ENCODE data around the gene GRK6.

Gene GRK6

DNA sequence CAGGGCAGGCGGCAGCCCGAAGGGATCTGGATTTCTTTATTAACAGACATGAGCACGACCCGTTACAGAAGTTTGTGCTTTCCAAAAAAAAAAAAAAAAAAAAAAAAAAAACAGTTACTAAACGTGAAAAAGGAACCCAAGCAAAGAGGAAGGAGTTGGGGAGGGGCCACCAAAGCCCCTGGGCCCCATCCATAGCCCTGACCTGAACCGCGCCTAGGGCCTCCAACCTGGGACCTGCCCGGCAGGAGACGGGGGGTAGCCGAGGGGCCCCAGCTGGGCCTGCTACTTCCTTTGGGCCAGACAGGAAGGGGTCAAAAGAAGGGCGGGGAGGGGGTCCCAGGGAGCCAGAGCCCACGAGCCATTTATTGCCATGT is 30.1 kb downstream of the GRK6 start:
- TF ChIP-seq RAD21 (IDR thresholded peaks at IDR 0.05; ENCODE audit: low read depth) (no peak), TCF12 (IDR thresholded peaks at IDR 0.05; ENCODE audit: low read depth) (no peak), TAF1 (IDR thresholded peaks at IDR 0.05; ENCODE audit: low read depth) (no peak), YY1 (IDR thresholded peaks at IDR 0.05; ENCODE audit: low read depth) (no peak), EGR1 (IDR thresholded peaks at IDR 0.05) (no peak), CEBPB (IDR thresholded peaks at IDR 0.05) (no peak), ZBTB7A (IDR thresholded peaks at IDR 0.05; ENCODE audit: low read depth) (no peak), CREB1 (IDR thresholded peaks at IDR 0.05; ENCODE audit: low read depth) (no peak), FOXM1 (IDR thresholded peaks at IDR 0.05; ENCODE audit: borderline replicate concordance, low read depth) (no peak), EP300 (IDR thresholded peaks at IDR 0.05; ENCODE audit: borderline replicate concordance) (no peak), TEAD4 (IDR thresholded peaks at IDR 0.05) (no peak), NFIC (IDR thresholded peaks at IDR 0.05) (no peak)
- TF ChIP-seq, protein P1, sequence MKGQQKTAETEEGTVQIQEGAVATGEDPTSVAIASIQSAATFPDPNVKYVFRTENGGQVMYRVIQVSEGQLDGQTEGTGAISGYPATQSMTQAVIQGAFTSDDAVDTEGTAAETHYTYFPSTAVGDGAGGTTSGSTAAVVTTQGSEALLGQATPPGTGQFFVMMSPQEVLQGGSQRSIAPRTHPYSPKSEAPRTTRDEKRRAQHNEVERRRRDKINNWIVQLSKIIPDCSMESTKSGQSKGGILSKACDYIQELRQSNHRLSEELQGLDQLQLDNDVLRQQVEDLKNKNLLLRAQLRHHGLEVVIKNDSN (IDR thresholded peaks at IDR 0.05) = no peak
- TF ChIP-seq, protein P2, sequence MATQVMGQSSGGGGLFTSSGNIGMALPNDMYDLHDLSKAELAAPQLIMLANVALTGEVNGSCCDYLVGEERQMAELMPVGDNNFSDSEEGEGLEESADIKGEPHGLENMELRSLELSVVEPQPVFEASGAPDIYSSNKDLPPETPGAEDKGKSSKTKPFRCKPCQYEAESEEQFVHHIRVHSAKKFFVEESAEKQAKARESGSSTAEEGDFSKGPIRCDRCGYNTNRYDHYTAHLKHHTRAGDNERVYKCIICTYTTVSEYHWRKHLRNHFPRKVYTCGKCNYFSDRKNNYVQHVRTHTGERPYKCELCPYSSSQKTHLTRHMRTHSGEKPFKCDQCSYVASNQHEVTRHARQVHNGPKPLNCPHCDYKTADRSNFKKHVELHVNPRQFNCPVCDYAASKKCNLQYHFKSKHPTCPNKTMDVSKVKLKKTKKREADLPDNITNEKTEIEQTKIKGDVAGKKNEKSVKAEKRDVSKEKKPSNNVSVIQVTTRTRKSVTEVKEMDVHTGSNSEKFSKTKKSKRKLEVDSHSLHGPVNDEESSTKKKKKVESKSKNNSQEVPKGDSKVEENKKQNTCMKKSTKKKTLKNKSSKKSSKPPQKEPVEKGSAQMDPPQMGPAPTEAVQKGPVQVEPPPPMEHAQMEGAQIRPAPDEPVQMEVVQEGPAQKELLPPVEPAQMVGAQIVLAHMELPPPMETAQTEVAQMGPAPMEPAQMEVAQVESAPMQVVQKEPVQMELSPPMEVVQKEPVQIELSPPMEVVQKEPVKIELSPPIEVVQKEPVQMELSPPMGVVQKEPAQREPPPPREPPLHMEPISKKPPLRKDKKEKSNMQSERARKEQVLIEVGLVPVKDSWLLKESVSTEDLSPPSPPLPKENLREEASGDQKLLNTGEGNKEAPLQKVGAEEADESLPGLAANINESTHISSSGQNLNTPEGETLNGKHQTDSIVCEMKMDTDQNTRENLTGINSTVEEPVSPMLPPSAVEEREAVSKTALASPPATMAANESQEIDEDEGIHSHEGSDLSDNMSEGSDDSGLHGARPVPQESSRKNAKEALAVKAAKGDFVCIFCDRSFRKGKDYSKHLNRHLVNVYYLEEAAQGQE (IDR thresholded peaks at IDR 0.05; ENCODE audit: low read depth) = no peak
- TF ChIP-seq, protein P3, sequence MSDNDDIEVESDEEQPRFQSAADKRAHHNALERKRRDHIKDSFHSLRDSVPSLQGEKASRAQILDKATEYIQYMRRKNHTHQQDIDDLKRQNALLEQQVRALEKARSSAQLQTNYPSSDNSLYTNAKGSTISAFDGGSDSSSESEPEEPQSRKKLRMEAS (IDR thresholded peaks at IDR 0.05) = no peak

DNA sequence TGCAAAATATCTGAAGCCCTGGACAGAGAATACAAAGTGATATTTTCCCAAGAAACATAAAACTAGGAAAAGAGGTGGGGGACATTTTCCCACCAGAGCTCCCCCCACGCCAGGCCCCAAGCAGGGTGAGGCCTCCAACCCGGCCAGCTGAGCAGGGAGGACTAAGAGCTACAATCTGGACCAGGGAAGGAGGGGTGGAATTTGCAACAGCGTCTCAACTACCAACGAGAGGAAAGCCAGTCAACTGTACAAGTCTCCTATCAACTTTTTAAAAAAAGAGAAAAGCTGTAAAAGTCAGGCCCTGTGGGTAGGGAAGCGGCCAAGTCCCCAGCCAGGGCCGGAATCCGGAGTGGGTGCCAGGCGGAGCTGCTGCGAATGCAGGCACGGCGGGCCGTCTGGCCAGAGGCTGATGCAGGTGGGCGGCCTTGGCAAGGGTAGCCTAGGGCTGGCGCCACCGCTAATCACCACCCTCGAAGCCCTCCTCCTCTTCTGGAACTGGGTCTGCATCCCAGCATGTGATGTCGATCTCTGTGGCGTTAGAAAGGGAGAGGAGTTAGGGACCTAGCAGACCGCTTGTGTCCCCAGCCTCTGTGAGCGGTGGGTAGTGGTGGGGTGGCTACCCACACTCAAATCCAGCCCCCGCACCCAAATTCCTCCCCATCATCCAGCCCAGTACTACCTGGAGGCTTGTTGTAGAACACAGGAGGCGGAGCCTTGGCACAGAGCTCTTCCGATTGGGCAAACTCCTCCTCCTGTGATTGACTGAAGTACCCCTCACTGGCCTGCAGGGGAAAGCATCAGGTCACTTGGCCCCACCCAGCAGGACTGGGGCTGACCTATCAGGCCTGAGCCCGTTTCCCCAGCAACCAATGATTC is 30.7 kb downstream of the GRK6 start:
- TF ChIP-seq FOXM1 (IDR thresholded peaks at IDR 0.05; ENCODE audit: borderline replicate concordance, low read depth) = no peak
- 0 out of 2 replicates have a peak, but pooled peaks have one; percentile 31 for TF ChIP-seq NFIC (IDR thresholded peaks at IDR 0.05)
- peak; percentile 21; the same call in 1 of the 2 replicates for TF ChIP-seq CEBPB (IDR thresholded peaks at IDR 0.05)

DNA sequence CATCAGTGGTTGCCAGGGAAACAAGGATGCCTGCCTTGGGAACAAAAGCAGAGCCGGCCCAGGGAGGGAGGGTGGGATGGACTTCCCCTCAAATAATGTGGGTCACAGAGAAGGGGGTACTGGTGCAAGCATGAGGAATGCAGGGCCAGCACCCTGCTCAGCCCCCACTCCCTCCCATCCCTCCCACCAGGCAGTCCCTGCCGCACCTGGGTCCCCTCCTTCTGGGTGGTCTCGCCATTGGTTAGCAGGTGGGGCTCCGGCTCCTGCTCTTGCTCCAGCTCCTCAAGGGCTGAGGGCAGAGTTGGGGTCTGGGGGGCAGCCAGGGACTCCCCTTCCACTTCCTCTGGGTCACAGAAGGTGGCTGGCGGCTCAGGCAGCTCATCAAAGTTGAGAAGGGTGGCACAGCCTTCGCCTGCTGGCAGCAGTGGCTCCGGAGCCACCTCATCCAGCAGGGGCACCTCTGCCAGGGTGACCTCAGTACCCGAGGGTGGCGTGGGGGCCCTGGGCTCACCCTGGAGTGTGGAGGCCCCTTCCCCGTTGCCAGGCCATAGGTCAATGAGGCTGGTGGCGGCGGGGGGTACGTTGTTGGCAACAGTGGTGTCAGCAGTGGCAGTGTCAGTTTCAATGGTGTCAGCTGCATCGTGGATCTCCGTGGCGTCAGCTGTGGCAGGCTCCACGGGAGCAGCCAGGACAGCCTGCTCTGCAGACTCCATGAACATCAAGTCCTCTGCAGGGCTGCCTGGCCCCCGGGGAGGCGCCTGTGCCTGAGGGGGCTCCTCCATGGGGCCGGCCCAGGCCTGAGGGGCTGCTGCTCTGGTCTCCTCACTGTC is 31.6 kb downstream of the GRK6 start:
- TF ChIP-seq RAD21 (IDR thresholded peaks at IDR 0.05; ENCODE audit: low read depth) (no peak), CEBPB (IDR thresholded peaks at IDR 0.05) (no peak), TAF1 (IDR thresholded peaks at IDR 0.05; ENCODE audit: low read depth) (no peak), EGR1 (IDR thresholded peaks at IDR 0.05) (no peak), YY1 (IDR thresholded peaks at IDR 0.05; ENCODE audit: low read depth) (no peak)
- TF ChIP-seq, protein P2 (IDR thresholded peaks at IDR 0.05; ENCODE audit: low read depth) = no peak
- TF ChIP-seq, protein P3 (IDR thresholded peaks at IDR 0.05) = no peak

DNA sequence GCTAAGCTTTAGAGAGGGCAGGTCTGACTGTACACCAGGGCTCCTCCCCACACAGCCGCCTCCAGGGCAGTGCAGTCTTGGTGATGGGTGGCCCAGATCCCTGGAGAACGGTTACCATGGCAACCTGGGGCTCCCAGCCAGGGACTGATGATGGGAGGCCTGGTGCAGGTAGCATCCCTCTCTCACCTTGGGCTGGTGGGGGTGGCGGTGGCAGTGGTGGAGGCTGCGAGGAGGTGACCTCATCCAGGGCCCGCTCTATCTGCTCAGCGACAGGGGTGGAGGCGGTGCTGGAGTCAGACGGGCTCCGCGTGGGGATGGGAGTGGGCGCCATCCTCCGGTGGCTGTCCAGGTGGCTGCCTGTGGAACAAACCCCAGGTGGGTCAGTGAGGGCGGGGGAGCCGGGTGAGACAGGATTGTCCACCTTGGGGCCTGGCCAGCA is 32.5 kb downstream of the GRK6 start:
- TF ChIP-seq FOXM1 (IDR thresholded peaks at IDR 0.05; ENCODE audit: borderline replicate concordance, low read depth) = no peak
- no peak for TF ChIP-seq TEAD4 (IDR thresholded peaks at IDR 0.05)
- no peak for TF ChIP-seq CEBPB (IDR thresholded peaks at IDR 0.05)
- TF ChIP-seq CREB1 (IDR thresholded peaks at IDR 0.05; ENCODE audit: low read depth) = no peak
- no peak for TF ChIP-seq EP300 (IDR thresholded peaks at IDR 0.05; ENCODE audit: borderline replicate concordance)
- TF ChIP-seq, protein P1 (IDR thresholded peaks at IDR 0.05) = no peak
- no peak for TF ChIP-seq NFIC (IDR thresholded peaks at IDR 0.05)
- no peak for TF ChIP-seq RAD21 (IDR thresholded peaks at IDR 0.05; ENCODE audit: low read depth)
- no peak for TF ChIP-seq YY1 (IDR thresholded peaks at IDR 0.05; ENCODE audit: low read depth)
- TF ChIP-seq, protein P3 (IDR thresholded peaks at IDR 0.05) = no peak
- TF ChIP-seq EGR1 (IDR thresholded peaks at IDR 0.05) = no peak
- TF ChIP-seq ZBTB7A (IDR thresholded peaks at IDR 0.05; ENCODE audit: low read depth) = no peak

DNA sequence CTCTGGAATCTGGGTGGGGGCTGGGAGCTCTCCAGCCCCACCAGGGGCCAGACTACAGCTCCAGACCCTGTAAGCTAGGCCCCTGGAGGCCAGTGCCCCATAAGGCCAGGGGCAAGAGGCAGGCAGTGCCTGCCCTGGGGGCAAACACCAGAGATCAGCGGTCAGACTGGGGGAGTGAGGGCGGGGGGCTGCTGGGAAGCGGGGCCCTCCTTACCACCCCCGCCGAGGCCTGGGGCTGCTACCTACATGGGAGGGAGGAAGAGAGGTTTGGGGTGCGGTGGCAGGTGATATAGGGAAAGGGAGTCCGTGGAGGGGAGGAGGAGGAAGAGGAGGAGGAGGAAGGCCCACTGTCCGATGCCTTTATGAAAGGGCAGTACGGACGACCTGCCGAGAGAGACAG is 32.9 kb downstream of the GRK6 start:
- no peak for TF ChIP-seq NFIC (IDR thresholded peaks at IDR 0.05)
- TF ChIP-seq CEBPB (IDR thresholded peaks at IDR 0.05) = no peak
- TF ChIP-seq, protein P1 (IDR thresholded peaks at IDR 0.05) = no peak
- no peak for TF ChIP-seq YY1 (IDR thresholded peaks at IDR 0.05; ENCODE audit: low read depth)
- TF ChIP-seq CREB1 (IDR thresholded peaks at IDR 0.05; ENCODE audit: low read depth) = no peak
- TF ChIP-seq, protein P3 (IDR thresholded peaks at IDR 0.05) = no peak
- no peak for TF ChIP-seq TEAD4 (IDR thresholded peaks at IDR 0.05)

Data from Ishikawa (cell line).